ENCODE results near the gene P2RY8.
"Not testable (repeated sequence)": the region's sequence is repeated elsewhere in the genome, so short reads cannot be mapped to it uniquely, and the experiment has no call there.

Gene P2RY8

DNA sequence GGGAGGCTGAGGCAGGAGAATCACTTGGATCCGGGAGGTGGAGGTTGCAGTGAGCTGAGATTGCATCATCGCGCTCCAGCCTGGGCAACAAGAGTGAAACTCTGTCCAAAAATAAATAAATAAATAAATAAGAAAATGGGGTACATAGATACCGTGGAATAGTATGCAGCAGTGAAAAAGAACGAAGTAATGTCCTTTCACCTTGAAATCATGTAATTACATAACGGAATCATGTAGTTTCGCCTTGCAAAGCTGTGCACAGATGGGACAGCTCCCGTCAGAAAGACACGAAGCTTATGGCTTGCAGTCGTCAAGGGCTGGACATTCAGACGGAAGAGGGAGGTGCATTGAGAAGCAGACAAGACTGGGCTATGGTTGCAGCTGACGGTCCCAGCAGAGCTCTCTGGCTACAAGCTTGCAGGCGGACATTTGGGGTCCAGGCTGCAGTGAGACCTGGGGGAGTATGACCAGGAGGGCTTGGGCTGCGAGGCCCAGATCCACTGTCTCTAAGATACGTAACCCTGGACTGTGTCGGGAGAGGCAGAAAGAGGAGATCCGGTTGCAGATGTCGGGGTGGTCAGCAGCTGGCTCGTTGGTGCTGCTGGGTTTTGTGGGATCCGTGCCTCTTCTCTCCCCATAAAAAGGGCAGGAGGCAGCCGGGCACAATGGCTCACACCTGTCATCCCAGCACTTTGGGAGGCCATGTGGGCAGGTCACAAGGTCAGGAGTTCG is 6.2 kb upstream of the P2RY8 start:
- no peak for DNase-seq (ENCODE audit: low spot score)

DNA sequence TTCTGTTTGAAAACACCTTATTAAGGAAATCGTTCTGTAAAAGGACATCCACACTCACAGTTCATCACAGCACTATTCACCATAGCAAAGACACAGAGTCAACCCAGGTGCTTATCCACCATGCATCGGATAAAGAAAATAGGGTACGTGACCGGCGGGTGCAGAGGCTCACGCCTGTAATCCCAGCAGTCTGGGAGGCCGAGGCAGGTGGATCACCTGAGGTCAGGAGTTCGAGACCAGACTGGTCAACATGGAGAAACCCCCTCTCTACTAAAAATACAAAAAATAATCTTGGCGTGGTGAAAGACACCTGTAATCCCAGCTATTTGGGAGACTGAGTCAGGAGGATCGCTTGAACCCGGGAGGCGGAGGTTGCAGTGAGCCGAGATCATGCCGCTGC is 2.2 kb upstream of the P2RY8 start:
- DNase-seq (ENCODE audit: low spot score): not testable (repeated sequence)

DNA sequence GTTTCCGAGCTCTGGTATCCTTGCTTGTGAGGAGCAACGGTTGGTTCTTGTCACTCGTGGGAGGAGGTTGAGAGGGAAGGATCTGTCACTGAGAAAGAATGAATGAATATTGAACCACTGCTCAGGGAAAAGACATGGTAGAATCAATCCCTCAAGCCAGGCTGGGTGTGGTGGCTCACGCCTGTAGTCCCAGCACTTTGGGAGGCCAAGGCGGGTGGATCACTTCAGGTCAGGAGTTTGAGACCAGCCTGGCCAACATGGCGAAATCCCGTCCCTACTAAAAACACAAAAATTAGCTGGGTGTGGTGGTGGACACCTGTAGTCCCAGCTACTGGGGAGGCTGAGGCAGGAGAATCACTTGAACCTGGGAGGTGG is 718 bp upstream of the P2RY8 start:
- DNase-seq (ENCODE audit: low spot score): not testable (repeated sequence)

DNA sequence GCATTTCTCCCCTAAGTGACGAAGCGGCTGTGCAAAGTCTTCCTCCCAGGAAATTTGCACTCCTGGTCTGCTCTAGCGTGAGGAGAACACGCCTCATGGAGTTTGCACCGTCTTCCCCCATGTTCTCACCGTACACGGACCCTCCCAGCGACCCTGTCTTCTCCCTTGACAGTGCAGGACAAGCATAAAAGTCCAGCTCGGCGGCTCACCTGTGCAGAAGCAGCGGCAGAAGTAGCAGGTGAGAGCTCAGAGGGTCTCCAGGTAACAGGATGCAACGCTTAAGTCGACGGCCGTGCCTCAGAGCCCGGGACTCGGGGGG is 314 bp downstream of the P2RY8 start:
- DNase-seq (ENCODE audit: low spot score): no peak

DNA sequence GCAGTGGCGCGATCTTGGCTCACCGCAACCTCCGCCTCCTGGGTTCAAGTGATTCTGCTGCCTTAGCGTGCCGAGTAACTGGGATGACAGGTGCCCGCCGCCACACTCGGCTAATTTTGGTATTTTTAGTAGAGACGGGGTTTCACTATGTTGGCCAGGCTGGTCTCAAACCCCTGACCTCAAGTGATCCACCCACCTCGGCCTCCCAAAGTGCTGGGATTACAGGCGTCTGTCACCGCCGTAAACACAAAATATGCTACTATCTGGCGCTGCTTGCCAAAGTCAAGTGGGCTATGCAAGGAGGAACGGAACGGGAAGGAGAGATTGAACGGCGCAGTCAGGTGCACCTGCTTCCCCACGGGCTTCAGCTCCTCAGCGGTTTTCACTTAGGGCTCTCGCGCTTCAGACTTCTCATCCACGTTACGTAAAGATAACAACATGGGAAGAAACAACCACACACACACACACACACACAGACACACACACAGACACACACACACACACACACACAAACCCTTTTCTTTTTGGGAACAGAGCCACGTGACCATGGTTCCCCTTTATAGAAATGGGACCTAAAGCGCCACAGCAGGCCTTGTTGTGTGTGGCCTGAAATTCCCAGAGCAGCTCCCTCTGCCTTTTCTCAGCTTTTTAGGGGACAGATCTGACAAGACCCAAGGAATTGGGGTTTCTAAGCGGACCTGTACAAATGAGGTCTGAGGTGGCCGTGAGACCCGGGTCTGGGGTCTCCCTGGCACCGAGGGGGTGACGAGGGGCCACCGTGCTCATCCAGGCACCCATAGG is 1.5 kb downstream of the P2RY8 start:
- no peak for DNase-seq (ENCODE audit: low spot score)

DNA sequence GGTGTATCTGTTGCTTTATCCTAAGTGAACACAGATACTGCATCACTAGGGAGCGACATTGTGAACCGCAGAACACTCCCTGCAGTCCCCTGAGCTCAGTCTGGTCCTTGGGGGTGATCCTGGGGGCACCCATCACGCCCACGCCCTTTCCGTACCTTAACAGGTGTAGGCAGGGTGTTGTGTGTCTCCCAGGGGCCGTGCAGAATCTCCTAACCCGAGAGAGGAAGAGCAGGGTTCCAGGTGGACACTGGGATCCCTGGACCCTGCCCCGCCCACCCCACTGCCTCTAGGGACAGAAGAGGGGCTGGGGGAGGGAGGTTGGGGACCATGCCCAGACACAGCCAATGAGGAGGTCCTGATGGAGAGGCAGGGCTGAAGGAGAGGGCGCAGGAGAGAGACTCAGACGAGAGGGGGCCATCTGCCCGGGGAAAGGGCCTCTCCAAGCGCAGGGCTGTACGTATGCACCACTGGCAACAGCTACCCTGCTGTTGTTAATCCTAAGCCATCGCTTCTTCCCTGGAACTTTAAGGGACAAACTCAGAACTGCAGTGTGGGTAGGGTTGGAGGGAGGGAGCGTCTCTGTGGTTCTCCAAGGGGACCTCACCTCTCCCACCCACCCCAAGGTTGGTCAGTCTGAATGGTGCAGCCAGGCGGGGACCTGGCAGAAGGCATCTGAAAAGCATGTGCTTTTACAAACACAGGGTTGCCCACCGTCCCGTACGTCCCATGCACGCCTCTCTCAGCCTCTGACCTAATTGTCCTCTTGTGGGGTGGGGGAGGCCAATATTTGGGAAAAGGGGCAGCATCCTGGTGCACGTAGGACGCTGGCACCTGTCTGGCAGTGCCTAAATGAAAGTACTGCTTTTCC is 2.5 kb downstream of the P2RY8 start:
- no peak for DNase-seq (ENCODE audit: low spot score)

DNA sequence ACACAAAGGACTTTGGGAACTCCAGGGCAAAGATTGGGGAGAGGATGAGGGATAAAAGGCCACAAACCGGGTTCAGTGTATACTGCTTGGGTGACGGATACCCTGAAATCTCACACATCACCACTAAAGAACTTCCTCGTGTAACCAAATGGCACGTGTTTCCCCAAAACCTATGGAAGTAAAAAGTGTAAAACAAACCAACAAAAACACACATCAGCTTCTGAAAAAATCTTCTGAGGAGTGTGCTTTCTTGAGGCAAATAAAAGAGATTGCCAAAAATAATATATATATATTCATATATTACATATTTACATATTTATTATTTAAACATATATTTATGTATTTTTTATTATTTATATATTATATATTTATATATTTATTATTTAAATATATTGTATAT is 3.9 kb downstream of the P2RY8 start:
- no peak for DNase-seq (ENCODE audit: low spot score)

DNA sequence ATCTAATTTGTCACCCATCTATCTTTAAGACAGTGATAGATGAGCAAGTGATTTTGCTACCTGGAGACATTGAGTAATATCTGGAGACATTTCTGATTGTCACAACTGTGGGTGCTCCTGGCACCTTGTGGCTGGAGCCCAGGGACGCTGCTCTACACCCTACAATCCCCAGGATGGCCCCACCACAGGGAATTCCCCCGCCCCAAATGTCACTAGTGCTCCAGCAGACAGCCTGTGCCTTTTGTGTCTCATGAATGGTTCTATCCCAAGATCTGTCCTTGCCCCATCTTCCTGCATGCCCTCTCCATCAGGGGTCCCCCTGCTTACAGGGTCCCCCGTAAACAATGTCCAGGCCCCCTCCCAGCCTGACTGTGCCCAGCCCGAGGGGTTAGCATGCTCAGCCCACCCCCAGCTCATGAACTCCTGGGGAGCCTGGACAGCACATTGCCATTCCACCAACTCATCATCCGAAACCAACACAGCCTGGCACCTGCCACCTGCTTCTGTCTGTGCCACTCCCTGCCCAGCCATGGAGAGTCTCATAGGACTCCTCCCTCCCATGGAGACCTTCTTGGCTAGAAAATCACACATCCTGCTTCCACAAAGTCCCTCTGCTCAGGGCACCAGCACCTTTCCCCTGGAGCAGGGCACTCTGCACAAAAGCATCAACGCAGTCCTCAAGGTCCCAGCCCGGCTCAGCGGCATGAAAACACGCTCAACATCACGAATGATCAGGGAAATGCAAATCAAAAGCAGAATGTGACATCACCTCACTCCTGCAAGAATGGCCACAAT is 5.7 kb downstream of the P2RY8 start:
- DNase-seq (ENCODE audit: low spot score): no peak

DNA sequence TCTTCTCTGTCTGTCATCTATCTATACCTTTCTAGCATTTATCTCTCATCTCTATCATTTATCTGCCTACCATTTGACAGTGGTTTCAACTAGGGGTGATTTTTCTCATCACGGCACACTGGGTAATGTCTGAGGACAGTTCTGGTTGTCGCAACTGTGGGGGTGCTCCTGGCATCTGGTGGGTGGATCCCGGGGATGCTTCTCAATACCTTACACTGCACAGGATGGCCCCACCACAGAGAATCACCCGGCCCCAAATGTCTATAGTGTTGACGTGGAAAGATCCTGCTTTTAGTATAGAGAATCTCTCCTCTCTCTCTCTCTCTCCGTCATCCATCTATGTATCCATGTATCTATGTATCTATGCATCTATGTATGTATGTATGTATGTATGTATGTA is 7.2 kb downstream of the P2RY8 start:
- DNase-seq (ENCODE audit: low spot score): no peak

DNA sequence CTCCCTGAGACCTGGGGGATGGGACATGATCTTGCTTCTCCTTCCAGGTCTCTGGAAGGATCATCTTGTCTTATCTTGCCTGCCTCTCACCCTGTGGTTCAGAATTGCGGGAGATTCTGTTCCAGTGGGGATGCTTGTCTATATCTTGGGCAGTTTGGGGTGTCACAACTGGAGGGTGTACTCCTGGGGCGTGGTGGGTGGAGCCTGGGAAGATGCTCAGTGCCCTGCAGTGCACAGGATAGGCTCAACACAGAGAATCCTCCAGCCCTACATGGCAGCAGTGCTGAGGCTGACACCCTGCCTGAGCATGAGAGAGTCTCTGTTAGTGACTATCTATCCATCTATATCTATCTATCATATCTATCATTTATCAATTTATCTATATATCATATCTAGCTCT is 7.7 kb downstream of the P2RY8 start:
- DNase-seq (ENCODE audit: low spot score): no peak

DNA sequence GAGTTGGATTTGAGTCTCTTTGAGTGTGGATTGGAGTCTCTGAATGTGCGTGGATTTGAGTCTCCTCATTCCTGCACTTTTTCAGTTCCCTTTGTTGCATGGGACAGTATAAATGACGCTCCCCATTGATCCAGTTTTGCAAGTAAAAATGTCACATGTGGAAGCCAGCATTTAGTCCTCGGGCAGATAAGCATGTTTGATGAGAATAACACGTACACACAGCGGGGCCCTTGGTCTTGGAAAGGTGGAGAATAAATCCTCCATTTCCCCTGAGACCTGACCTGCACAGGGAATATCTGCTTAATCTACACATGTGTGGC is 8.1 kb downstream of the P2RY8 start:
- no peak for DNase-seq (ENCODE audit: low spot score)

DNA sequence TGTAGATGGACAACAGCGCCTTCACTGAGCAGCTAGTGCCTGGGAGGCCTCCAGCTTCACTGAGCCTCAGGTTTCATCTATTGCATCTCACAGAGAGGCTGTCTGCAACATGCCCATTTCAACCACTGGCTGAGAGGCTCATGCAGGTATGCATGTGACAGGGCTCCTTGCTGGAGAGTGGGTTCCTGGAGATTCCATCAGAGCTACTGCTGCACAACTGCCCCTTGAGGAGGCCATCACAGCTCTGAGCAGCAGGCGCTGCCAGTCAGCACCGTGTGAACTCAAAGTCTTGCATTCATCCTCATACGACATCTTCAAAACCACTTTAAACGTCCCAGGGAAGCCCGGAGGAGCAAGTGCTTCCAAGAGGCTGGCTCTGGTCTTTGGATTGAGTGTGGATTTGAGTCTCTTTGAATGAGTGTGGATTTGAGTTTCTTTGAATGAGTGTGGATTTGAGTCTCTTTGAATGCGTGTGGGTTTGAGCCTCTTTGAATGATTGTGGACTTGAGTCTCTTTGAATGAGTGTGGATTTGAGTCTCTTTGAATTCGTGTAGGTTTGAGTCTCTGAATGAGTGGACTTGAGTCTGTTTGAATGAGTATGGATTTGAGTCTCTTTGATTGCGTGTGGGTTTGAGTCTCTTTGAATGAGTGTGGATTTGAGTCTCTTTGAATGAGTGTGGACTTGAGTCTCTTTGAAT is 8.7 kb downstream of the P2RY8 start:
- DNase-seq (ENCODE audit: low spot score): no peak

DNA sequence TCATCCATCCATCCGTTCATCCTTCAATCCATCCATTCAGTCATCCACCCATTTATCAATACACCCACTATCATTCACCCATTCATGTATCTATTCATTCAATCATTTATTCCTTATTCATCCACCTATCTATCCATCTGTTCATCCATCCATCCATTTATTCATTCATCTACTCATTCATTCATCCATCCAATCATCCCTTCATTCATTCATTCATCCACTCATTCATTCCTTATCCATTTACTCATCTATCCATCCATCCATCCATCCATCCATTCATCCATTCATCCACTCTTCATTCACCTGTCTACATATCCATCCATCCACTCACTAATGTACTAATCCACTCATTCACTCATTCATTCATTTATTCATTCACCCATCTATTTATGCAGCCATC is 9.5 kb downstream of the P2RY8 start:
- no peak for DNase-seq (ENCODE audit: low spot score)

DNA sequence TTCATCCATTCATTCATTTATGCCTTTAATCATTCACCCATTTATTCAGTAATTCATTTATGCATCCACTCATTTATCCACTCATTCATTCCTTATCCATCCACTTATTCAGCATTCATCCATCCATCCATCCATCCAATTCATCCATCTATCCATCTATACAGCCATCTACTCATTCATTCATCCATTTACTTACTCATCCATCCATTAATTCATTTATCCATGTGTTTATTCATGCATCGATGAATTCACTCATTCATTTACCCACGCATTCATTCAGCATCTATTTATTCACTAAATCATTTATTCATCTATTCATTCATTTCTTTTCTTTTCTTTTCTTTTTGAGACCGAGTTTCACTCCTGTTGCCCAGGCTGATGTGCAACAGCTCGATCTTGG is 10.4 kb downstream of the P2RY8 start:
- DNase-seq (ENCODE audit: low spot score): no peak

DNA sequence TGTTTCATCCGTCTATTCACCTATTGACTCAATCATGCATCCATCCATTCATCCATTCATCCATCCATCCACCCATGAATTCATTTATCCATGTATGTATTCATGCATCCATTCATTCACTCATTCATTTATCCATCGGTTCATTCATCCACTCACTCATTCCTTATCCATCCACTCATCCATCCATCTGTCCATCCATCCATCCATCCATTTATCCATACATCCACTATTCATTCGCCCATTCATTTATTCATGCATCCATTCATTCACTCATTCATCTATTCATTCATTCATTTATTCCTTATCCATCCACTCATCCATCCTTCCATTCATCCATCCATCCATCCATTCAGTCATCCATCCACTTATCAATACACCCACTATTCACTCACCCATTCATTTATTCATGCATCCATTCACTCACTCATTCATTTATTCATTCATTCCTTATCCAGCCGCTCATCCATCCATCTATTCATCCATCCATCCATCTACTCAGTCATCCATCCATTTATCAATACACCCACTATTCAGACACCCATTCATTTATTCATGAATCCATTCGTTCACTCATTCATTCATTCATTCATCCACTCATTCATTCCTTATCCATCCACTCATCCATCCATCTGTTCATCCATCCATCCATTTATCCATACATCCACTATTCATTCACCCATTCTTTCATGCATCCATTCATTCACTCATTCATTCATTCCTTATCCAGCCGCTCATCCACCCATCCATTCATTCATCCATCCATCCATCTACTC is 11.2 kb downstream of the P2RY8 start:
- no peak for DNase-seq (ENCODE audit: low spot score)

DNA sequence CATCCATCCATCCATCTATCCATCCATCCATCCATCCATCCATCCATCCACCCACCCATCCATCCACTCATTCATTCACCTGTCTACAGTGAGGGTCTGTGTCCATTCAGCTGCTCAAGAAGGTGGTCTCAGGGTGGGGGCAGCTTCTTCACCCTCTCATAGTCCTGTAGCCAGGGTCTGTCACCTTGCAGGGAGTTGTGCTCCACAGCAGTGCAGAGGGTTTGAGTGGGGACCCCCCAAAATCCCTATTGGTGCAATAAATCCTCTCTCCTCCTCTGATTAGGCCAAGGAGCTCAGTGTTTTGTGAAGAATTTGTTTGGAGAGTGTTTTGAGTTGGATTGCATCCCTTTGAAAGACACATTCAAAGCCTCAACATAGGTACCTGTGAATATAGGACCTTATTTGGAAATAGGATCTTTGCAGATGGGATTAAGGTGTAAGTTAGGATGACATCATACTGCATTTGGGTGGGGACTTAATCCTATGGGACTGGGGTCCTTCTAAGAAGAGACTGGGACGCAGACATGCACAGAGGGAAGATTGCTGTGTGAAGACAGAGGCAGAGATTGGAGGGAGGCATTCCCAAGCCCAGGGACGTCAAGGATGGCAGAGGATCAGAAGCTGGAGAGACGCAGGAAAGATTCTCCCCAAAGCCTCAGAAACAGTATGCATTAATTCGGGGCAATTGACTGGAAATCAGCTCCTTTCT is 12.0 kb downstream of the P2RY8 start:
- no peak for DNase-seq (ENCODE audit: low spot score)

DNA sequence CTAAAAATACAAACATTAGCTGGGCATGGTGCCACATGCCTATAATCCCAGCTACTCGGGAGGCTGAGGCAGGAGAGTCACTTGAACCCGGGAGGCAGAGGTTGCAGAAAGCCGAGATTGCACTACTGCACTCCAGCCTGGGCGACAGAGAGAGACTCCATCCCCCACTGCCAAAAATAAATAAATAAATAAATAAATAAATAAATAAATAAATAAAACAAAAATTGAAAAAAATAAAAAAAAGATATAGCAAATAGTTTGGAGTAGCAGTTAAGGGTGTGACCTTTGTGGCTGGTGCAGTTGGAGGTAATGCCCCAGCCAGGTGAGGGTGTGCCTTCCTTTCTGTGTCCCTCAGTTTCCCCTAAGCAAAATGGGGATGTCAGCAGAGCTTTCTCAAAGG is 14.1 kb downstream of the P2RY8 start:
- not testable (repeated sequence) for DNase-seq (ENCODE audit: low spot score)

DNA sequence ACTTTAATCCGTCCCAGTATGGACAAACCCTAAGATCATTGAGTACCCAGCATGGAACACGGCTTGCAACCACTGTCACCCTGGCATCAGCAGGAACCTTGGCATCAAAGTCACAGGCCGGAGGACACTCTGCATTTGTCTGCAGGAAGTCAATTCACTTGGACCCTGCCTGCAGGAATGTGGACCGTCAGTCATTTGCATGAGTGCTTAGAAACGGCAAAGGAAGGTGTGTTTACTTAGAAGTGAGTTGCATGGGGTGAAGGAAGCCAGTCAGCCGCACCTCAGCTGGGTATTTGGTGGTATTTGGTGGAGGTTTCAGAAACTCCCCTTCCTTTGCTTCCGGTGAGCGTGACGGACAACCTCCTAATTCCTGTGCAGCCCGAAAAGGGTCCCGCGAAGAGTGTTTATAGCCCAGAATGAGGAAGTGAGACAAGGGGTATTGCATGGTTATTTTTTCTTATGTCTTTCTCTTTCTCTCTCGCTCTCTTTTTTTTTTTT is 15.5 kb downstream of the P2RY8 start:
- DNase-seq (ENCODE audit: low spot score): no peak

DNA sequence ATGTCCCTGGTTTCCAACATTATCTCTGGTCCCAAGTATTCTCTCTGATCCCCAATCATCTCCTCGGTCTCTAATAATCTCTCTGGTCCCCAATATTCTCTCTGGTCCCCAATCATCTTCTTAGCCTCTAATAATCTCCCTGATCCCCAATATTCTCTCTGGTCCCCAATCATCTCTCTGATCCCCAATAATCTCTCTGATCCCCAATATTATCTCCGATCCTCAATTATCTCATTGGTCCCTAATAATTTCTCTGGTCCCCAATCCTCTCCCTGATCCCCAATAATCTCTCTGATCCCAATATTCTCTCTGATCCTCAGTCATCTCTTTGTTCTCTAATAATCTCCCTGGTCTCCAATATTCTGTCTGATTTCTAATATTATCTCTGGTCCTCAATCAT is 16.6 kb downstream of the P2RY8 start:
- no peak for DNase-seq (ENCODE audit: low spot score)

DNA sequence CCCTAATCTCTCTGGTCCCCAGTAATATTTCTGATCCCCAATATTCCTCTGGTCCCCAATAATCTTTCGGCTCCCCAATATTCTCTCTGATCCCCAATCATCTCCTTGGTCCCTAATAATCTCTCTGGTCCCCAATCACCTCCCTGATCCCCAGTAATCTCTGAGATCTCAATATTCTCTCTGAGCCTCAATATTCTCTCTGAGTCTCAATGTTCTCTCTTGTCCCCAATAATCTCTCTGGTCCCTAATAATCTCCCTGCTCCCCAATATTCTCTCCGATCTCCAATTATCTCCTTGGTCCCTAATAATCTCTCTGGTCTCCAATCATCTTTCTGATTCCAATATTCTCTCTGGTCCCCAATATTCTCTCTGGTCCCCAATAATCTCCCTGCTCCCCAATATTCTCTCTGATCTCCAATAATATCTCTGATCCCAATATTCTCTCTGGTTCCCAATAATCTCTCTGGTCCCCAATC is 17.9 kb downstream of the P2RY8 start:
- no peak for DNase-seq (ENCODE audit: low spot score)

Data from D341Med (cell line).